Keratinocyte (primary cell): ENCODE data around the gene LRP1B.

Experiments
- EZH2 ChIP-seq: IDR thresholded peaks from one replicate; pipeline ENCODE4 v1.6.1; 2012; ENCODE audit warnings: inconsistent platforms, mild to moderate bottlenecking, low read length, moderate library complexity
- TF ChIP-seq, protein P1 (sequence below), 3 experiments: IDR thresholded peaks in 1 of 3; conservative IDR thresholded peaks in 1 of 3; optimal IDR thresholded peaks in 1 of 3; 2 replicates in 2 of 3; 3 replicates in 1 of 3; pipeline versions ENCODE3 to v1.5.1; 2011; ENCODE audit warnings: low read length in 3 of 3, mild to moderate bottlenecking in 3 of 3, moderate library complexity in 2 of 3, control low read depth in 1 of 3, inconsistent platforms in 1 of 3; ENCODE audit not compliant: insufficient read depth in 2 of 3; ENCODE audit errors: extremely low read depth in 1 of 3

DNA sequence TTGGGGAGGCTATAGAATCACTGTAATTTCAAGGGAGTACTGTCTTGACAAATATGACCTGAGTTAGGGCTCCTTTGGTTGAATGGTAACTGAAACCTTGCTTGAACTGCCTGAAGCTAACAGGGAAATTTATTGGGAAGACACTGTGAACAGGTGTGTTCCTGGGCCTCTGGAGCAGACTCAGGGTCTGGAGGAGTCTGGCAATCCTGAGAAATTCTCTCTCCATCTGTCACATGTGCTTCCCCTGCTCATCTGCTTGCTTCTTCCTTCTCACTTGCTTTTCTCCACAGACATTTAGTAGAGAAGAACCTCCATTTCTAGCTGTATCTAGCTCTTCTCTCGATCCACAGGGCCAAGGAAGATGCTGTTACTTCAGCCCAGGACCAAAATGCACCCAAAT lies 476.5 kb downstream of the LRP1B start:
- TF ChIP-seq, protein P1, sequence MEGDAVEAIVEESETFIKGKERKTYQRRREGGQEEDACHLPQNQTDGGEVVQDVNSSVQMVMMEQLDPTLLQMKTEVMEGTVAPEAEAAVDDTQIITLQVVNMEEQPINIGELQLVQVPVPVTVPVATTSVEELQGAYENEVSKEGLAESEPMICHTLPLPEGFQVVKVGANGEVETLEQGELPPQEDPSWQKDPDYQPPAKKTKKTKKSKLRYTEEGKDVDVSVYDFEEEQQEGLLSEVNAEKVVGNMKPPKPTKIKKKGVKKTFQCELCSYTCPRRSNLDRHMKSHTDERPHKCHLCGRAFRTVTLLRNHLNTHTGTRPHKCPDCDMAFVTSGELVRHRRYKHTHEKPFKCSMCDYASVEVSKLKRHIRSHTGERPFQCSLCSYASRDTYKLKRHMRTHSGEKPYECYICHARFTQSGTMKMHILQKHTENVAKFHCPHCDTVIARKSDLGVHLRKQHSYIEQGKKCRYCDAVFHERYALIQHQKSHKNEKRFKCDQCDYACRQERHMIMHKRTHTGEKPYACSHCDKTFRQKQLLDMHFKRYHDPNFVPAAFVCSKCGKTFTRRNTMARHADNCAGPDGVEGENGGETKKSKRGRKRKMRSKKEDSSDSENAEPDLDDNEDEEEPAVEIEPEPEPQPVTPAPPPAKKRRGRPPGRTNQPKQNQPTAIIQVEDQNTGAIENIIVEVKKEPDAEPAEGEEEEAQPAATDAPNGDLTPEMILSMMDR (optimal IDR thresholded peaks at IDR 0.05 in 1 of 3, IDR thresholded peaks at IDR 0.05 in 1 of 3, conservative IDR thresholded peaks at IDR 0.05 in 1 of 3; ENCODE audit: extremely low read depth in 1 of 3, insufficient read depth in 2 of 3, low read length in 3 of 3) = no peak
- TF ChIP-seq EZH2 = no peak
